ENCODE results near the gene CFAP73.

The CFAP73 gene

DNA sequence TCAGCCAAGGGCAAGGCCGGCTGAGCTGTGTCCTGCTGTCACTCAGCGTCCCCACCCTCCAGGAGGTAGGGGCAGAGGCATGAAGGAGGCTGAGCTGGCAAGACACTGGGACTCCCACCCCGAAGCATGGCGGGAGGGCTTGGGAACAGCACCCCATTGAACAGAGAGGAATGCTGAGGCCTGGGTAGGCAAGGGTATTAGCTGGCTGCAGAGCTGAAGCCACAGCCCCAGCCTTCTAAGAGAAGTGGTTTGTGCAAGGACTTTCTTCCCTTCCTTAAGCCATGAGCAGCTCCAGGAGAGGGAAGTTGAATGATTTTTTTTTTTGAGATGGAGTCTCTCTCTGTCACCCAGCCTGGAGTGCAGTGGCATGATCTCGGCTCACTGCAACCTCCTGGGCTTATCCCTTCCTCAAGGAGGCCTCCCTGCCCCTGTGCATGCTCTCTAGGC is 6.6 kb upstream of the CFAP73 start:
- DNase-seq: no peak

DNA sequence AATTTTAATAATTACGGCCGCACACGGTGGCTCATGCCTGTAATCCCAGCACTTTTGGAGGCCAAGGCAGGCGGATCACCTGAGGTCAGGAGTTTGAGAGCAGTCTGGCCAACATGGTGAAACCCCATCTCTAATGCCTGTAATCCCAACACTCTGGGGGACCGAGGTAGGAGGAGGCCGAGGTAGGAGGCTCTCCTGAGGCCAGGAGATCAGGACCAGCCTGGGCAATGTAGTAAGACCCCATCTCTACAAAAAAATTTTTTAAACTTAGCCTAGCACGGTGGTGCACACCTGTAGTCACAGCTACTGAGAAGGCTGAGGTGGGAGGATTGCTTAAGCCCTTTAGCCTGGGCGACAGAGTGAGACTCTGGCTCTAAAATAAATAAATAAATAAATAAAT is 5.6 kb upstream of the CFAP73 start:
- DNase-seq: no peak

DNA sequence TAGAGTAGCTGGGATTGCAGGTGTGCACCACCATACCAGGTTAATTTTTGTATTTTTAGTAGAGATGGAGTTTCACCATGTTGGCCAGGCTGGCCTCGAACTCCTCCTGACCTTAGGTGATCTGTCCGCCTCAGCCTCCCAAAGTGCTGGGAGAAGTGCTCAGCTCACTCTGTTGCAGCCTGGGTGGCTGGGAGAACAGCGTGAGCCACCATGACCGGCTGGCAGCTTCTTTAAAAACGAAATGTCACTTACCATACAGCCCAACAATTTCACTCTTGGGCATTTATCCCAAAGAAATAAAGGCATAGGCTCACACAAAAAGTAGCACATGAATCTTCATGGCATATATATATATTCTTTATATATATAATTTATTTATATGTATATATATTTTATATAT is 4.7 kb upstream of the CFAP73 start:
- no peak for DNase-seq

DNA sequence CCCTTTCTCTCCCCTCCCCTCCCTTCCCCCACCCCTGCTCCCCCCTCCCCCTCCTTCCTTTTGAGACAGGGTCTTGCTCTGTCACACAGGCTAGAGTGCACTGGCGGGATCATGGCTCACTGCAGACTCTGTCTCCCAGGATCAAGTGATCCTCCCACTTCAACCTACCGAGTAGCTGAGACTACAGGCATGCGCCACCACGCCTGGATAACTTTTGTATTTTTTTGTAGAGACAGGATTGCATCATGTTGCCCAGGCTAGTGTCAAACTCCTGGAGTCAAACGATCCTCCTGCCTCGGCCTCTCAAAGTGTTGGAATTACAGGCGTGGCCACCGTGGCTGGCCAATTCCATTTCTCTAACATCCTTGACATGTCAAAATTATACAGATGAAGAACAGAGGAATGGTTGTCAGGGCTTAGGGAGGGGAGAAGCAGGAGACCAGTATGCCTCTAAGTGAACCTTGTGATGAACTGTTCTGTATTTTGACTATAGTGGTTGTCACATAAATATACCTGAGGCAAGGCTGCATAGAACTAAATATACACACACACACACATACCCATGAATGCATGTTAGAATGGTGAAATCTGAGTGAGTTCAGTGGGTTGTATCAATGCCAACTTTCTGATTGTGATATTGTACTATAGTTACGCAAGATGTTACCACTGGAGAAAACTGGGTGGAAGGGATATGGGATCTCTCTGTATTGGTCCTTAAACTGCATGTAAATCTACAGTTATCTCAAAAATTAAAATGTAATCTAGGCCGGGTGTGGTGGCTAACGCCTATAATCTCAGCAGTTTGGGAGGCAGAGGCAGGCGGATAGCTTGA is 3.6 kb upstream of the CFAP73 start:
- no peak for DNase-seq

DNA sequence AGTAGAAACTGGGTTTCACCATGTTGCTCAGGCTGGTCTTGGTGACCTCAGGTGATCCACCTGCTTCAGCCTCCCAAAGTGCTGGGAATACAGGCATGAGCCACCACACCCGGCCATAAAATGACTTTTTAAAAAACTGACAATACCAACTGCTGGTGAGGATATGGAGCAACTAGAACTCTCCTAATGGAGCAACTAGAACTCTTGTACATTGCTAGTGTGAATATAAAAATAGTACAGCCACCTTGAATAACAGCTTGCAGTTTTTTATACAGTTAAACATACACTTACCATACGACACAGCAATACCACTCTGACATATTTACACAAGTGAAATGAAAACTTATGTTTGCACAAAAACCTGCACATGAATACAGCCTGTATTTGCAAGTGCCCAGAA is 2.5 kb upstream of the CFAP73 start:
- peak; percentile 29 for DNase-seq

DNA sequence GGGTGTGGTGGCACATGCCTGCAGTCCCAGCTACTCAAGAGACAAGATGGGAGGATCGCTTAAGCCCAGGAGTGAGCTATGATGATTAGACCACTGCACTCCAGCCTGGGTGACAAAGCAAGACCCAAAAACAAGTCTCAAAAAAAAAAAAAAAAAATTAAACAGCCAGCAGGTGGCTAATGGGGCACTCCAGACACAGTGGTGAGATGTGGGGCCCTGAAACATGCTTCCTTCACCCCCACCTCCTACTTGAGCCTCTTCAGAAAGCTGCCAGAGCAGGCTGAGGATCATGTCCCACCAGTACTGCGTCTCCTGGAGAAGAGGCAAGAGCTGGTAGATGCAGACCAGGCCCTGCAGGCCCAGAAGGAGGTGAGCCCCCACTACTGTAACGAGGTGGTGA is 2.1 kb downstream of the CFAP73 start:
- DNase-seq: no peak

DNA sequence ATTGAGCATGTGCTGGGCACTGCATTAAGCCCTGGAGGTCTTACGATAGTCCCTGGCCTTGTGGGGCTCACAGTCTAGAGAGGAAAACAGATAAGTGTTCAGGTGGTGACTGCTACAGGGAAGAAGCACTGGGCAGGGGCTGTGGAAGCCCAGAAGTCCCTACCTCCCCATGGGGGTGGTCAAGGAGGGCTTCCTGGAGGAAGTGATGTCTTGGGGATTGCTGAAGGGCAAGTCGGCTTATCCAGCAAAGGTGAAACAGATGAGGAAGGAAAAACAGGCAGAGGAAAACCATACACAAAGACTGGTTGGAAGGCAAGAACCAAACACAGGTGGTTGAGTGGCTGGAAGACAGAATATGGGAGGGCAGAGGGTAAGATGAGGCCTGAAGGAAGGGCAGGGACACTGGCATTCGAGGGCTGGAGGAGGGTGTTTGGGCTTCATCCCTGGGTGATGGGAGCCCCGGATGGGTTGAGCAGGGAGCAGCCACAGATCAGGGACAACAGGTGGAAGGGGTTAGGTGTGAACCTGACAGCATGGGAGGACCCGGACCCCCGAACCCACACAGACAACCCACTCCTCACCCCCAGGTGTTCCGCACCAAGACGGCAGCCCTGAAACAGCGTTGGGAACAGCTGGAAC is 2.8 kb downstream of the CFAP73 start:
- DNase-seq: no peak

DNA sequence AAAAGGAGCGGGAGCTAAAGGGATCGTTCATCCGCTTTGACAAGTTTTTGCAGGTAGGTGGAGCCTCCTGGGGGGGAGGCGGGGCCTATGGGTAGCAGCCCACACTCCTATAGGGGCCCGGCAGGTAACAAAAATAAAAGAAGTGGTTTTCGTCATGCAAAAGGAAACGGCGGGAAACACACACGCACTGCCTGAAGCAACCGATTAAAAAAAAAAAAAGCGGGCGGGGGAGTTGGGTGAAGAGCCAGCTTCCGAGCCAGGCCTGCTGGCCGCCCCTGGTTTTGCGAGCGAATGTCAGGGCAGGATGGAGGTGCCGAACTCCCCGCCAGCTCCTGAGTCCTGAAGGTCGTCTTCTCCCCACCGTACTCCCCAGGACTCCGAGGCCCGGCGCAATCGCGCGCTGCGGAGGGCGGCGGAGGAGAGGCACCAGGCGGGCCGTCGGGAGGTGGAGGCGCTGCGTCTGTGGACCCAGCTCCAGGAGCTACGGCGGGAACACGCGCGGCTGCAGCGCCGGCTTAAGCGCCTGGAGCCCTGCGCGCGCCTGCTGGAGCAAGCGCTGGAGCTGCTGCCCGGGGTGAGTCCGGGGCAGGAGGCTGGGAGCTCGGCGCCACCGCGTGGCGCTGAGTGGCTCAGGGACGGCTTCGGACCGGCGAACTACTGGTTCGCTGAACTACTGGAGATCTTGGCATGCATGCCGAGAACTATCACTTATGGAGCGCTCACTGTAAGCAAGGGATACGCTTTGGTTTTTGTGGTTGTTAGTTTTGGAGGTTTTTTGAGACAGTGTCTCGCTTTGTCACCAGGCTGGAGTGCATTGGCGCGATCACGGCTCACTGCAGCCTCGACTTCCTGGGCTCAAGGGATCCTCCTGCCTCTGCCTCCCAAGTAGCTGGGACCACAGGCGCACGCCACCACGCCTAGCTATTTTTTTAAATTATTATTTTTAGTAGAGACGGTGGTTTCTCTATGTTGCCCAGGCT is 3.6 kb downstream of the CFAP73 start:
- DNase-seq: peak; percentile 82

DNA sequence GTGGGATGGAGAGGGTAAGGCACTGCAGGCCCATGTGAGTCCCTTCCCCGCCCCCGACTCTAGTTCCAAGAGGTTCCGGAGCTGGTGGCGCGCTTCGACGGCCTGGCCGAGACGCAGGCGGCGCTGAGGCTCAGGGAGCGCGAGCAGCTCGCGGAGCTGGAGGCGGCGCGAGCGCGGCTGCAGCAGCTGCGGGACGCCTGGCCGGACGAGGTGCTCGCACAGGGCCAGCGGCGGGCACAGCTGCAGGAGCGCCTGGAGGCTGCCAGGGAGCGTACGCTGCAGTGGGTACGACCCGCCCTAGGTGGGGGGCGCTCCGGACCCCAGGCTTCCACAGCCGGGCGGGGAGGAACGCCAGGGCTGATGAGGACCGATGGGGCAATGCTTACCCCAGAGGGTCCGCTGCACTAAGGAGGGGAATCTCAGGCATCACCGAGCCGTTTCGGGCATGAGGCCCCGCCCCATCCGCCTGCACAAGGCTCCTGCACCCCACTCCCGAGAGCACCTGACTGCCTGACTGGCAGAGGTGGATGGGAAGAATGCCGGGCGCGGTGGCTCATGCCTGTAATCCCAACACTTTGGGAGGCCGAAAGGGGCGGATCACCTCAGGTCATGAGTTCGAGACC is 4.9 kb downstream of the CFAP73 start:
- DNase-seq: peak; percentile 36

DNA sequence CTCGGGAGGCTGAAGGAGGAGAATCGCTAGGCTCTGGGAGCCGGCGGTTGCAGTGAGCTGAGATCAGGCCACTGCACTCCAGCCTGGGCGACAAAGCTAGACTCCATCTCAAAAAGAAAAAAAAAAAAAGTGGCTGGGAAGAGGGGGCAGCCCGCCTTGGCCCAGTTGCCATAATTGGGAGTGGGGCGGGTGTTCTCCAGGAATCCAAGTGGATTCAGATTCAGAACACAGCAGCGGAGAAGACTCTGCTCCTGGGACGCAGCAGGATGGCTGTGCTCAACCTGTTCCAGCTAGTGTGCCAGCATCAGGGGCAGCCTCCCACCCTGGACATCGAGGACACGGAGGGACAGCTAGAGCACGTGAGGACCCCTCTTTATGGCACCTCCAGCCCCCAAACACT is 5.5 kb downstream of the CFAP73 start:
- no peak for DNase-seq

DNA sequence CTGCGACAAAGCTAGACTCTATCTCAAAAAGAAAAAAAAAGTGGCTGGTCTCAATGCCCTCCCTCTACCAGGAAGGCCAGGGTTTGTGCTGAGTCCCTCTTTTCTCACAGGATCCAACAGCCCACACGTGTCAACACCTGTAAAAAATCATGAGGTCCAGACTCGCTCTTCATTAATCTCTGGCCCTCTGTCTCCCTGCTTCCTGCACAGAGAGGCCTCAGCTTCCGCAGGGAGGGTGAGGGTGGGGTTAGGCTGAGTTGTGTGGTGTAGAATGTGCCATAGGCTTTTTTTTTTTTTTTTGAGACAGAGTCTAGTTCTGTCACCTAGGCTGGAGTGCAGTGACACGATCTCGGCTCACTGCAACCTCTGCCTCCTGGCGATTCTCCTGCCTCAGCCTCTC is 6.1 kb downstream of the CFAP73 start:
- no peak for DNase-seq

DNA sequence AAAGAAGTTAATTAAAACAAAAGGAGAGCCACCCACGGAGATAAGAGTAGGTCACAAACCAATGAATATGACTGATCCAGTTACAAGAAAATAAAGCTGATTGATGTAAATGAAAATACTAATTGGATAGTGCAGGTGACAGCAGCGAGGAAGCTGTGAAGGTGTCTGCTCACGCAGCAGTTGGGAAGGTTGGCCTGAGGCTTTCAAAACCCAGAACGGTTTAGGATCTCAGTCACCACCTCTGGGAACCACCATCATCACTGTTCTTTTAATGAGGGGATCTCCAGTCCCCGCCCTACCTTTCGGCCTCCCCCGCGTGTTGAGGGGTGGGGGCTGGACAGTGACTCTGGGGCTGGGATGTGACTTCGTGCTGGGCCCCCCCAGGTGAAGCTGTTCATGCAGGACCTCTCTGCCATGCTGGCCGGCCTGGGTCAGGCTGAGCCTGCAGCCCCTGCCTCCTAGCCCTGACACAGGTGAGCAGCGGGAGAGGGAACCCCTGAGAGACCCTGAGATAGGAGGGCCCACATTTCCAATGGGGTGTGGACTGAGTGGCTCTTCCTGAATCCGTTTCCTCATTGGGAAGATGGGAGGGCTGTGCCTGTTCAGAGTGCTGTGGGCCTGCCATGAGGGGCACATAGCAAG is 7.8 kb downstream of the CFAP73 start:
- DNase-seq: no peak

DNA sequence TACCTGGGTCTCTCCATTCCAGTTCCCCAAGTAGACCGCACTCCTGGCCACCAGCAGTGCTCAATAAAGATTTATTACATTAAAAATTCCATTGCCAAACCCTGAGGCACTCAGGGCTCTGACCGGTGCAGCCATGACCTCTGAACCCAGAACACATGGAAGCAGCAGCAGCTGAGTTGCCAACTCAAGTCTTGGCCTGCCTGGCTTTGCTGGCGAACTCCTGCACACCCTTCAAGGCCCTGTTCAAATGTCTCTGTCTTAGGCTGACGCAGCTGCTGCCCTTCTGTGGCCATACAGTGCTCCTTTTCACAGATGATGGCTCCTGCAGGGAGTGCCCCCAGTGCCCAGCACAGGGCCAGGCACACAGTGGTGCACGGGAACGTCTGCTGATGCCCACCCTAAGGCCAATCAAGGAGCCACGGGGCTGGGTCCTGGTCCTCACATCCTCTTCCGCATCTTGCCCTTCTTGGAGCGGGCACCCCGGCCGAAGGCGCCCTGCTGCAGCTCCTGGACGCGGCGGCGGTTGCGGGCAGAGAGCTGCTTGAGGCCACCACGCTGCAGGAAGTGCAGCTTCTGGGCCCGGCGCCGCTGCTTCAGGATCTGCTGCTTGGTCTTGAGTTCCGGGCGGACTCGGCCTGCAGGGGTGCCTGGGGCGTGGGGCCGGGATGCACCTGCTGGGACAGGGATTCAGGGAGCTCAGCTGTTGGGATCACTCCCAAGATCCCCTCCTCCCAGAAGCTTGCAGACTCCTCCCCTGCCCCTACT is 9.1 kb downstream of the CFAP73 start:
- no peak for DNase-seq

DNA sequence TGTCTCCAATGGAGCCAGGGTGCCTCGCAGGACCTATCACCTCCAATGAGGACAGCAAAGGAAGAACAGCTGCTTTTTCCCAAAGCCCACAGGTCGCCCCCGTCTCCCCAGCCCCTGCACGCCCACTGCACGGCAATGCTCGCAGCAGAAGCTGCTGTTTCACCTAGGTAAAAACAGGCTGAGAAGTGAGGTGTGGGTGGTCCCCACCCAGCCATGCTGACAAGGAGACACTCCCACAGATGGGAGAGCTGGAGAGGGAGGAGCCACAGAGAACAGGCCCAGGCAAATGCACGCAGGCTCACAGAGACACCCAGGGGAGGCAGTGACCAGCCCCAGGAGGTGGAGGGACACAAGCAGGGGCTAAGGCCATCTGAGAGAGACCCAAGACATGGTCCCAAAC is 10.4 kb downstream of the CFAP73 start:
- DNase-seq: no peak

DNA sequence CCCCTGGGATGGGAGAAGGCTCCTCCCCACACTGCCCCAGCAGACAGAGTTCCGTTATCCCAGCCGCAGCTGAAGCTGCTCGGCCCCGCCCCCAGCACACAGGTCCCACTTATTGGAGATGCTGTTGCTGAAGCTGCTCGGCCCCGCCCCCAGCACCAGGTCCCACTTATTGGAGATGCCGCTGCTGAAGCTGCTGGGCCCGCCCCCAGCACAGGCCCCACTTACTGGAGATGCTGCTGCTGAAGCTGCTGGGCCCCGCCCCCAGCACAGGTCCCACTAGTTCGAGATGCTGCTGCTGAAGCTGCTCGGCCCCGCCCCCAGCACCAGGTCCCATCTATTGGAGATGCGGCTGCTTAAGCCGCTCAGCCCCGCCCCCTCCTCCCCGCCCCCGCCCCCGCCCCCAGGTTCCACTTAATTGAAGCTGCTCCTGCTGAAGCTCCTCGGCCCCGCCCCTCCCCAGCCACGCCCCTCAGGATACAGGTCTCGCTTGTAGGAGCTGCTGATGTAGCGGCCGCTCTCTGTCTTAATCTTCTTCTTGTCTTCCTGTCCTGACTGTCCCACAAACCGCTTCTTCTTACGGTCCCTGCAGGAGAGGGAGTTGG is 12.0 kb downstream of the CFAP73 start:
- DNase-seq: peak; percentile 83

DNA sequence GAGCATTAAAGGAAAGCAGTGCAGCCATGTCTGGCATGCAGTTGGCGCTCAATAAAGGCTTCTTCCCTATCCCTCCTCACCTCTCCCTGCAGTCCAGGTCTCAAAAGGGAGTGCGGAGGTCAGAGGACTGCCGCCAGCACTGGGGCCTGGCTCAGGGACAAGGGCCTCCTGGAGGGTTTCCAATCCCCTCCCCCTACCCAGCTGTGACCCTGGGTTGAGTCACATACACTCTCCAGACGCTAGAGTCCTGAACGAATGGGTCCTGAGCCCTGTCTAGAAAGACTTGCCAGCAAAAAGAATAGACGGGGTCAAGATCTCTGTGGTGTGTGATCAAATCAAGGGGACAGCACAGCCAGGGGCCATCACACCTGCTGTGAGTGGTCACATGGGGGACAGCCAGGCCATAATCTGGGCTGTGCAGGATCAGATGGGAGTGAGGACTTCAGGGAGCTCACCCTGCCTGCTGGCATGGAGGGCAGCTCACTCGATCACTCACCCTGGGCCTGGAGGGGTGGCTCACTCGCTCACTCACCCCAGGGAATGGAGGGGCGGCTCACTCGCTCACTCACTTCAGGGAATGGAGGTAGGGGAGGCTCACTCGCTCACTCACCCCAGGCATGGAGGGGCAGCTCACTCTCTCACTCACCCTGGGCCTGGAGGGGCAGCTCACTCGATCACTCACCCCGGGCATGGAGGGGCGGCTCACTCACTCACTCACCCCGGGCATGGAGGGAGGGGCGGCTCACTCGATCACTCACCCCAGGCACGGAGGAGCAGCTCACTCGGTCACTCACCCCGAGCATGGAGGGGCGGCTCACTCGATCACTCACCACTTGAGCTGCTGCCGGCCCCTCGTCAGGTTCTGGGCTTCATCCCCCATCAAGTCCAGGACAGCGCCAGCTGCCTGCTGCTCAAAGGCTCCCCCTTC is 12.8 kb downstream of the CFAP73 start:
- DNase-seq: no peak

DNA sequence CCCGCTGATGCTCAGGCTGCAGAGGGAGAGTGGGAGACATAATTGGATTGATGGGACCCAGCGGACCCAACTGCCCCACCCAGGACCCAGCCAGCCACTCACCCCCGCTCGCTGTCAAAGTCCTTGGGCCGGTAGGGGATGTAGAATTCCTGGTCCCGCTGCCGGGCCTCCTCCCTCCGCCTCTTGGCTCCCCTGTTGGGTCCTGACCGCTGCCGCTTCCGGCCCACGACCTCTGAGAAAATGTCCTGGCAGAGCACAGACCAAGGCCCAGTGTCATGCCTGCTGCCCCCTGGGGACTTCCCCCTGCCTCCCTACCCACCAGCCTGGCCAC is 13.5 kb downstream of the CFAP73 start:
- no peak for DNase-seq

DNA sequence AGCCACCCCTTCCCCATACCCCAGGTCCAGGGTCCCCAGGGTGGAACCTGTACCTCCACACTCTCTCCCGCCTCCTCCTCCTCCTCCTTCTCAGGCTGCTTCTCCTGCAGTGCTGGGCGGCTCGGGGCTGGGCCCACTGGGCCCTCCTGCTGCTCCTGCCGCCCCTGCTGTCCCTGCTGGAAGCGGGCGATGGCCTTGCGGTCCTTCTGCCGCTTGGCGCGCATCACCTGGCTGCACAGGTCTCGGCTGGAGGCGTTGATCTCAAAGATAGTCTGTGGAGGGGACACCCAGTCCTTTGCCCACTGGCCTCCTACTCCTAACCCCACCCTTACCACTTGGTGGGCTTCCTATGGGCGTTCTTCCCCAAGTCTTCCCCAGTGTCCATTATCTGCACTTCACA is 14.5 kb downstream of the CFAP73 start:
- DNase-seq: no peak

DNA sequence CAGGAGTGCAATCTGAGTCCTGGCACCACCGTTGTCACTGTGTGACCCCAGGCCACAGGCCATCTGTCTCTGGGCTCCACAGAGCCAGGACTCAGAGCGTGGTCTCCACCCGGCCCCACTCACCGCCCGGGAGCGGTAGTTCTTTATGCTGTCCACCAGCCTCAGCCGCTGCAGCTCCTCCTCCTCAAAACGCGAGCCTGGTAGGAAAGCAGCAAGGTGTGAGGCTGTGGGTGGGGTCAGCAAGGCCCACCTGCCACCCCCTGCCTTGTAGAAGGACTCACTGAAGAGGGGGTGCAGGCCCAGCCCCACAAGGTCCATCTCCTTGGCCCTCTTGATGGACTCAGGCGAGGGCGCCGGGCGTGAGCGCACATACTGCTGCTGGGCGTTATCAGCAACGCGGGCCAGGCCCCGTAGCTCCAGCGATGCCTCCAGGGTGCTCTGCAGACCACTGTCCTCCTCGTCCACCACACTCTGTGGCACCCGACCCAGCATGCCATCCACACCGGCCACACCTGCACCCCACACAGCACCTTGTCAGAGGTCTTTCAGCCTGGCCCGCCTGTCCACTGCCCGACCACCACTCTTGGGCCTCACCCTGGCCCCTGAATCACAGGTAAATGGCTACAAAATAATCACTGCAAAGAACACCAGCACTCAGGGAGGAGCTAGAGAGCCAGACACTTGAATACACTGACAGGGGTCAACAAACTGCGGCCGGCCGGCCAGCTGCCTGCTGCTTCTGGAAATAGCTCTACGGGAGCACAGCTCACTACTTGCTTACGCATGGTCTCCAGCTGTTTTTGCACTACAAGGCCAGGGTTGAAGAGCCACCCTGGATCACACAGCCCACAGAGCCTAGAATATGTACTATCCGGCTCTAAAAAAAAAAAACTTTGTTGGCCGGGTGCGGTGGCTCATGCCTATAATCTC is 16.3 kb downstream of the CFAP73 start:
- no peak for DNase-seq

All from DMS153 (cell line).